Fibroblast of the aortic adventitia (primary cell): ENCODE measurements around the gene MARK2. TPM values are rescaled to one million over a fixed set of nuclear protein-coding genes. Genes with fewer than 3 reads are reported as not detected.

ENCODE experiments used
- DNase-seq: peaks from one replicate; pipeline ENCODE4 v3.0.0-alpha.2; 2010; ENCODE audit warnings: low read depth
- H3K4me3 ChIP-seq: 2 replicates; pipeline ENCODE4 v1.5.1; 2011; ENCODE audit warnings: low read depth, mild to moderate bottlenecking, control low read depth, low read length, moderate library complexity
- total RNA-seq: library from RNA; depleted of rRNA; stranded (reverse); fragments of >200 nt; gene quantifications from 2 replicates; pipeline ENCODE4 v1.2.3, GENCODE V29; 2012; ENCODE audit warnings: low replicate concordance
- TF ChIP-seq, protein P1 (sequence below): IDR thresholded peaks from 2 replicates; pipeline ENCODE4 v1.5.1; 2011; ENCODE audit warnings: mild to moderate bottlenecking, low read length, control low read depth, inconsistent platforms; ENCODE audit not compliant: insufficient read depth

MARK2 gene
- 11.4 and 12.7 TPM in 2 replicates for total RNA-seq

DNA sequence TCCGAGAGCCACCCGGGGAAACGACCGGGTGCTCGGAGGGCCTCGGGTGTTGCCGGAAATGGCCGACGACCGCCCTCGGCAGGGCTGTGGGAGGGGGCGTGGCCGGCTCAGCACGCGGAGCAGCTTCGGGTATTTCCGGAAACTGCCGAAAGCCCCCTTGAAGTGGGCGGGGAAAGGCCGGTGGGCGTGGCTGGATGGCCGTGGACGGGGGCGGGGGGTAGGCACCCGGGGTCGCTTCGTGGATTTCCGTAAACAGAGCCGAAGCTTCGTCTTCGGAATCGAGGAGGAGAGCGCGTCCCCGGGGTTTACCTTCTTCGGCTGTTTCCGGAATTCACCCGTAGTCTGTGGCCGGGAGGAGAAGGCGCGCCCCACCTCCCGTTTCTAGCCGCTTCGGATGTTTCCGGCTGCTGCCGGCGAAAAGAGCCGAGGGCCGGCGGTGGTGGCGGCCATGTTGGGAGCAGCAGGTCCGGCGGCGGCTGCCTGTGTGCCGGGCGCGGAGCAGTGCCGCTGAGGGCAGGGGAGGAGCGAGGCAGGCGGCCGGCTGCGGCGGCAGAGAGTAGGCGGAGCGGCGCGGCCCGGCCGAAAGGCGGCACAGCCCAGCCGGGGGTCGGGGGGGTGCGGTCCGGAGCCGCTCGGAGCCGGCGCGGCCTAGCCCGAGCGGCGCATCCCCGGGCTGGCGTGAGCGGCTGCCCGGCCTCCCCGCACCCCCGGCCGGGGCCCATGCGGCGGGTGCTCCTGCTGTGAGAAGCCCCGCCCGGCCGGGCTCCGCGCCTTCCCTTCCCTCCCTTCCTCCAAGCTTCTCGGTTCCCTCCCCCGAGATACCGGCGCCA lies at the start of gene MARK2:
Gene MARK2 (plus strand): TSS at position 433 of the 830 bp plus-strand sequence. CDS start 397 bp downstream, at position 830.
- H3K4me3 ChIP-seq = peak within 1 kb of the TSS; percentile 95
- TF ChIP-seq, protein P1, sequence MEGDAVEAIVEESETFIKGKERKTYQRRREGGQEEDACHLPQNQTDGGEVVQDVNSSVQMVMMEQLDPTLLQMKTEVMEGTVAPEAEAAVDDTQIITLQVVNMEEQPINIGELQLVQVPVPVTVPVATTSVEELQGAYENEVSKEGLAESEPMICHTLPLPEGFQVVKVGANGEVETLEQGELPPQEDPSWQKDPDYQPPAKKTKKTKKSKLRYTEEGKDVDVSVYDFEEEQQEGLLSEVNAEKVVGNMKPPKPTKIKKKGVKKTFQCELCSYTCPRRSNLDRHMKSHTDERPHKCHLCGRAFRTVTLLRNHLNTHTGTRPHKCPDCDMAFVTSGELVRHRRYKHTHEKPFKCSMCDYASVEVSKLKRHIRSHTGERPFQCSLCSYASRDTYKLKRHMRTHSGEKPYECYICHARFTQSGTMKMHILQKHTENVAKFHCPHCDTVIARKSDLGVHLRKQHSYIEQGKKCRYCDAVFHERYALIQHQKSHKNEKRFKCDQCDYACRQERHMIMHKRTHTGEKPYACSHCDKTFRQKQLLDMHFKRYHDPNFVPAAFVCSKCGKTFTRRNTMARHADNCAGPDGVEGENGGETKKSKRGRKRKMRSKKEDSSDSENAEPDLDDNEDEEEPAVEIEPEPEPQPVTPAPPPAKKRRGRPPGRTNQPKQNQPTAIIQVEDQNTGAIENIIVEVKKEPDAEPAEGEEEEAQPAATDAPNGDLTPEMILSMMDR = no peak
- DNase-seq = peak; percentile 98

DNA sequence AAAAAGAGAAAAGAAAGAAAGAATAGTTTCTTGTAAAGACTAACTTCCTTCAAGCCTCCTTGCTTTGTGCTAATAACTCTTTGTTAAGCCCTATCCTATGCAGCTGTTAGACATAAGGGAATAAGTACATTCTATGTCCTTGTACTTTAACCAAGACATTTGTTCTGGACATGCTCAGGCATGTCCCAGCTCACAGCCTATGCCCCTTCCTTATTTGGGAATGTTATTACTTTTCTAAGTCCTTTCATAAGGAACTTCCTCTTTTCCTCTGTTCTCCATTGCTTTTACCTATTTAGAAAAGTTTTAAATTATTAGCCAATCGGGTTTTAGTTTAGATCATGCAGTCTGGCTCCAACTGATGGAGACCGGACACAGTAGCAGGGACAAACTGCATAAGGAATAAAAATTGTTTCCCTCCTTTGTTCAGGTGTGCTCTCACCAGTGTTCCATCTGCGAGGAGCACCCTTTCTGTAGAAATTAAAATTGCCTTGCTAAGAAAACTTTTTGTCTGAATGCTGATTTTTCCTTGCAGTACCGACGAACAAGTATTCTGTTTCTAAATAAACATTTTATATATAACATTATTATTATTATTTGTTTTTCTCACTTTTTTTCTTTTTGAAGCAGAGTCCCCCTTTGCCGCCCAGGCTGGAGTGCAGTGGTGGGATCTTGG lies 47.3 kb upstream of the MARK2 start:
- TF ChIP-seq, protein P1 = no peak
- no peak overlapping the region for H3K4me3 ChIP-seq
- DNase-seq = no peak

DNA sequence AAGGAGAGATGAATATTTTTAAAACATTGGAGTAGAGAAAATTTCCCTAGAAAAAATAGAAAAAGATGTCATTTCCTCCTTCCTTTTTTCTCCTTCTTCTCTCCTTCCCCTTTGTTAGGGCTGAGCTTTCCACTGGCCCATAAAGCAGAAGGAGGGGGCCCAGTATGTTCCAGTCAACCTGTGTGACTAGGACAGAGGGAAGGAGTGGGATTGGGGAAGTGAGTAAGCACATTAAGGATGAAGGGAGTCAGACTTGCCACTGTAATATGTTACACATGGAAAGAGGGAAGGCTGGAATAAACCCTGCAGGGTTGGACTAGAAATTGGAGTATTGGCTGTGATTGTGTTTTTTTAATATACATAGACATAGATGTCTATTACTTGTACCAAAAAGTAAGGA lies 45.7 kb upstream of the MARK2 start:
- TF ChIP-seq, protein P1 = no peak
- DNase-seq = no peak
- H3K4me3 ChIP-seq = no peak overlapping the region

DNA sequence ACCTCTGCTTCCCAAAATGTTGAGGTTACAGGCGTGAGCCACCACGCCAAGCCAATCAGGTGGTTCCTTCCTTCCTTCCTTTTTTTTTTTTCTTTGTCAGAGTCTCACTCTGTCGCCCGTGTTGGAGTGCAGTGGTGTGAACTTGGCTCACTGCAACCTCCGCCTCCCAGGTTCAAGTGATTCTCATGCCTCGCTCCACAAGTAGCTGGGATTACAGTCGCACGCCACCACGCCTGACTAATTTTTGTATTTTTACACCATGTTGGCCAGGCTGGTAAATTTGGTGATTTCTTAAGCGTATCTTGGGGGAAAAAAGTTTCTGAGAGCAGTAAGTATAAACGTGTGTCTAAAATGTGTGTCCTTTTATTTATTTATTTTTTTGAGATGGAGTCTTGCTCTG lies 43.8 kb upstream of the MARK2 start:
- TF ChIP-seq, protein P1 = no peak
- no peak for DNase-seq

DNA sequence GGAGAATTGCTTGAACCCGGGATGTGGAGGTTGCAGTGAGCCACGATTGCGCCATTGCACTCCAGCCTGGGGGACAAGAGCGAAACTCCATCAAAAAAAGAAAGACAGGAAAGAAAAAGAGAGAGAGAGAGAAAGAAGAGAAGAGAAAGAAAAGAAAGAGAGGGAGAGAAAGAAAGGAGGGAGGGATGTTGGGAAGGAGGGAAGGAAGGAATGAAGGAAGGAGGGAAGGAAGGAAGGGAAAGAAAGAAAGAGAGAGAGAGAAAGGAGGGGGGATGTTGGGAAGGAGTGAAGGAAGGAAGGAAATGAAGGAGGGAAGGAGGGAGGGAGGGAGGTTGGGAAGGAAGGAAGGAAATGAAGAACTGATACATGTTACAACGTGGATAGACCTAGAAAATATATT lies 38.0 kb upstream of the MARK2 start:
- no peak for DNase-seq
- H3K4me3 ChIP-seq = no peak overlapping the region
- TF ChIP-seq, protein P1 = no peak

More for the DNA sequence above, 43.8 kb upstream of the MARK2 start:
- H3K4me3 ChIP-seq = no peak overlapping the region

DNA sequence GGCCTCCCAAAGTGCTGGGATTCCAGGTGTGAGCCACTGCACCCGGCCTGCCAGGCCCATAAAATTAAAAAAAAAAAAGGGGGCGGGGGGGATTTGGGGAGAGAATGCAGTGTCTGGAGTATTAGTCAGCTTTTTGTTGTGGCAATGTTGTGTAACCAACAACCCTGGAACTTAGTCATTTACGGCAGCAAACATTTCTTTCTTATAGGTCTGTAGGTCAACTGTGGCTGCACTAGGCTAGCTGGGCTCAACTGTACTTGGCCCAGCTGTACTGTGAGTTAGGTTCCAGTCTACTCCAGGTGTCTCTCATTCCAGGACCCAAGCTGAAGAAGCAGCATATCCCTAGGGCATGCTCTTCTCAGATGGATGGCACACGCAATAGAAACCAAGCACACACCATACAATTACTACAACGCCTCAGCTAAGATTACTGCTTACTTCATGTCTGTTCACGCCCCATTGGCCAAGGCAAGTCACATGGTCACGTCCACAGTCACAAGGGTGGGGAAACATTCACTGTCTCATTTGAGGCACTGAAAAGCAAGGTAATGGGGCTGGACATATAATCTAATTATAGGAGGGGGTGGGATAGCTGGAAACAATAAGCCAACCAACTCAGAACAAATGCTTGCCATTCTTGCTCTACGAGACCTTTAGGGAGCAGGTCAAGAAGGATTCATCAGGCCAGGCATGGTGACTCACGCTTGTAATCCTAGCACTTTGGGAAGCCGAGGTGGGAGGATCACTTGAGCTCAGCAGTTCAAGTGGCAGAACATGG lies 36.1 kb upstream of the MARK2 start:
- TF ChIP-seq, protein P1 = no peak
- no peak overlapping the region for H3K4me3 ChIP-seq
- DNase-seq = peak; percentile 21
